ENCODE data around the gene EIF3A. TPM values are rescaled to one million over a fixed set of nuclear protein-coding genes. Genes with fewer than 3 reads are reported as not detected.

Gene EIF3A
- polyA plus RNA-seq (2013, experiment 1 of 2) = 166 TPM
- 166 TPM for polyA plus RNA-seq (2013, experiment 2 of 2)

GRCh38 chr10:119080521-119081259 lies at the start of gene EIF3A:
TSS of gene EIF3A (minus strand) at chr10:119080817. CDS start at chr10:119080676, 141 bp downstream.
- Histone ChIP-seq H3K4me1 (ENCODE audit: control insufficient read depth, low read depth, low read length) (no peaks in the 10 kb centered on the region), H3K4ac (ENCODE audit: low read depth, low read length) (peak within 1 kb of the TSS; percentile 94), H3K36me3 (ENCODE audit: control insufficient read depth, insufficient read depth, low read length) (no peaks in the 10 kb centered on the region), H3K9ac (ENCODE audit: low read length) (peak within 1 kb of the TSS; percentile 99), H3K27me3 (ENCODE audit: insufficient read depth, low read length, poor library complexity) (no peaks in the 10 kb centered on the region), H3K23ac (ENCODE audit: low read length) (peak within 1 kb of the TSS; percentile 99), H3K4me2 (ENCODE audit: low read length) (peak within 1 kb of the TSS; percentile 77), H3K27ac (ENCODE audit: low read depth, low read length) (peak within 1 kb of the TSS; percentile 85), H2BK5ac (ENCODE audit: low read length) (peak within 1 kb of the TSS; percentile 88), H3K79me1 (ENCODE audit: low read length) (no peaks in the 10 kb centered on the region), H2BK120ac (ENCODE audit: low read depth, low read length) (peak within 1 kb of the TSS; percentile 62), H4K5ac (ENCODE audit: low read length) (peak within 1 kb of the TSS; percentile 10), H2AK5ac (ENCODE audit: low read length) (peak within 1 kb of the TSS; percentile 82), H3K56ac (ENCODE audit: low read length) (peak within 1 kb of the TSS; percentile 99), H3K79me2 (ENCODE audit: control insufficient read depth, insufficient read depth, low read length) (peaks cover 48% of the 10 kb centered on the region), H3K4me3 (ENCODE audit: low read length) (peak within 1 kb of the TSS; percentile 93), H2BK15ac (replicated peaks; ENCODE audit: low read depth) (no peak within 1 kb of the TSS), H3K18ac (ENCODE audit: low read length) (peak within 1 kb of the TSS; percentile 91), H4K8ac (ENCODE audit: low read depth, low read length) (peak within 1 kb of the TSS; percentile 28)
- no CpG with 5 or more reads among the region's 74 CpGs for WGBS (ENCODE audit: extremely low coverage, insufficient coverage, low lambda C conversion rate)
- DNase-seq = peak; percentile 94

GRCh38 chr10:119129721-119130120 lies 49.1 kb upstream of the EIF3A start:
- no peak overlapping the region for H3K4me3 ChIP-seq (ENCODE audit: low read length)
- no peaks in the 10 kb centered on the region for H3K4me1 ChIP-seq (ENCODE audit: control insufficient read depth, low read depth, low read length)
- H3K79me1 ChIP-seq (ENCODE audit: low read length) = no peaks in the 10 kb centered on the region
- peaks cover 8% of the 10 kb centered on the region for H3K36me3 ChIP-seq (ENCODE audit: control insufficient read depth, insufficient read depth, low read length)
- H3K4me2 ChIP-seq (ENCODE audit: low read length) = no peak overlapping the region
- no peak overlapping the region for H2BK15ac ChIP-seq (replicated peaks; ENCODE audit: low read depth)
- no peak overlapping the region for H4K8ac ChIP-seq (ENCODE audit: low read depth, low read length)
- no peak overlapping the region for H2AK5ac ChIP-seq (ENCODE audit: low read length)
- H3K18ac ChIP-seq (ENCODE audit: low read length) = no peak overlapping the region
- H3K27ac ChIP-seq (ENCODE audit: low read depth, low read length) = no peak overlapping the region
- DNase-seq = no peak
- no peaks in the 10 kb centered on the region for H3K27me3 ChIP-seq (ENCODE audit: insufficient read depth, low read length, poor library complexity)
- no CpG with 5 or more reads among the region's 4 CpGs for WGBS (ENCODE audit: extremely low coverage, insufficient coverage, low lambda C conversion rate)
- H3K79me2 ChIP-seq (ENCODE audit: control insufficient read depth, insufficient read depth, low read length) = no peaks in the 10 kb centered on the region
- H2BK120ac ChIP-seq (ENCODE audit: low read depth, low read length) = no peak overlapping the region
- H3K23ac ChIP-seq (ENCODE audit: low read length) = no peak overlapping the region
- H3K9ac ChIP-seq (ENCODE audit: low read length) = no peak overlapping the region
- no peak overlapping the region for H3K56ac ChIP-seq (ENCODE audit: low read length)
- no peak overlapping the region for H2BK5ac ChIP-seq (ENCODE audit: low read length)
- H3K4ac ChIP-seq (ENCODE audit: low read depth, low read length) = no peak overlapping the region
- H4K5ac ChIP-seq (ENCODE audit: low read length) = no peak overlapping the region

GRCh38 chr10:119125942-119126341 lies 45.3 kb upstream of the EIF3A start:
- WGBS (ENCODE audit: extremely low coverage, insufficient coverage, low lambda C conversion rate) = no CpG with 5 or more reads among the region's 2 CpGs
- no peak overlapping the region for H2BK5ac ChIP-seq (ENCODE audit: low read length)
- no peak overlapping the region for H3K27ac ChIP-seq (ENCODE audit: low read depth, low read length)
- H2BK120ac ChIP-seq (ENCODE audit: low read depth, low read length) = no peak overlapping the region
- DNase-seq = no peak
- H4K8ac ChIP-seq (ENCODE audit: low read depth, low read length) = no peak overlapping the region
- H3K18ac ChIP-seq (ENCODE audit: low read length) = no peak overlapping the region
- no peaks in the 10 kb centered on the region for H3K79me1 ChIP-seq (ENCODE audit: low read length)
- no peak overlapping the region for H3K56ac ChIP-seq (ENCODE audit: low read length)
- no peak overlapping the region for H3K4ac ChIP-seq (ENCODE audit: low read depth, low read length)
- no peak overlapping the region for H2BK15ac ChIP-seq (replicated peaks; ENCODE audit: low read depth)
- H3K23ac ChIP-seq (ENCODE audit: low read length) = no peak overlapping the region
- no peak overlapping the region for H2AK5ac ChIP-seq (ENCODE audit: low read length)
- no peak overlapping the region for H3K4me2 ChIP-seq (ENCODE audit: low read length)
- no peak overlapping the region for H4K5ac ChIP-seq (ENCODE audit: low read length)
- no peaks in the 10 kb centered on the region for H3K27me3 ChIP-seq (ENCODE audit: insufficient read depth, low read length, poor library complexity)
- no peaks in the 10 kb centered on the region for H3K79me2 ChIP-seq (ENCODE audit: control insufficient read depth, insufficient read depth, low read length)
- peaks cover 2% of the 10 kb centered on the region for H3K36me3 ChIP-seq (ENCODE audit: control insufficient read depth, insufficient read depth, low read length)
- no peak overlapping the region for H3K4me3 ChIP-seq (ENCODE audit: low read length)
- no peak overlapping the region for H3K9ac ChIP-seq (ENCODE audit: low read length)
- no peaks in the 10 kb centered on the region for H3K4me1 ChIP-seq (ENCODE audit: control insufficient read depth, low read depth, low read length)

- H3K56ac ChIP-seq (ENCODE audit: low read length) = no peak overlapping the region
- no peaks in the 10 kb centered on the region for H3K4me1 ChIP-seq (ENCODE audit: control insufficient read depth, low read depth, low read length)
Measured at GRCh38 chr10:119120875-119121274, 40.3 kb upstream of the EIF3A start.

GRCh38 chr10:119120413-119120867 lies 39.8 kb upstream of the EIF3A start:
- Histone ChIP-seq H2AK5ac (ENCODE audit: low read length) (no peak overlapping the region), H3K4me1 (ENCODE audit: control insufficient read depth, low read depth, low read length) (no peaks in the 10 kb centered on the region), H3K36me3 (ENCODE audit: control insufficient read depth, insufficient read depth, low read length) (peaks cover 3% of the 10 kb centered on the region), H2BK120ac (ENCODE audit: low read depth, low read length) (no peak overlapping the region), H3K27me3 (ENCODE audit: insufficient read depth, low read length, poor library complexity) (no peaks in the 10 kb centered on the region), H3K4ac (ENCODE audit: low read depth, low read length) (no peak overlapping the region), H3K79me1 (ENCODE audit: low read length) (no peaks in the 10 kb centered on the region), H2BK15ac (replicated peaks; ENCODE audit: low read depth) (no peak overlapping the region), H3K56ac (ENCODE audit: low read length) (no peak overlapping the region), H2BK5ac (ENCODE audit: low read length) (no peak overlapping the region), H3K18ac (ENCODE audit: low read length) (no peak overlapping the region), H3K4me3 (ENCODE audit: low read length) (no peak overlapping the region), H3K23ac (ENCODE audit: low read length) (no peak overlapping the region), H3K79me2 (ENCODE audit: control insufficient read depth, insufficient read depth, low read length) (no peaks in the 10 kb centered on the region), H4K8ac (ENCODE audit: low read depth, low read length) (no peak overlapping the region), H4K5ac (ENCODE audit: low read length) (no peak overlapping the region), H3K27ac (ENCODE audit: low read depth, low read length) (no peak overlapping the region), H3K9ac (ENCODE audit: low read length) (no peak overlapping the region), H3K4me2 (ENCODE audit: low read length) (no peak overlapping the region)
- DNase-seq = no peak
- WGBS (ENCODE audit: extremely low coverage, insufficient coverage, low lambda C conversion rate) = no CpG with 5 or more reads among the region's 4 CpGs

More at GRCh38 chr10:119120875-119121274, 40.3 kb upstream of the EIF3A start:
- Histone ChIP-seq H3K4me2 (ENCODE audit: low read length) (no peak overlapping the region), H3K36me3 (ENCODE audit: control insufficient read depth, insufficient read depth, low read length) (peaks cover 3% of the 10 kb centered on the region), H3K4me3 (ENCODE audit: low read length) (no peak overlapping the region), H2AK5ac (ENCODE audit: low read length) (no peak overlapping the region), H3K18ac (ENCODE audit: low read length) (no peak overlapping the region), H2BK15ac (replicated peaks; ENCODE audit: low read depth) (no peak overlapping the region), H3K27me3 (ENCODE audit: insufficient read depth, low read length, poor library complexity) (no peaks in the 10 kb centered on the region), H3K23ac (ENCODE audit: low read length) (no peak overlapping the region), H3K9ac (ENCODE audit: low read length) (no peak overlapping the region), H2BK5ac (ENCODE audit: low read length) (no peak overlapping the region), H3K27ac (ENCODE audit: low read depth, low read length) (no peak overlapping the region), H2BK120ac (ENCODE audit: low read depth, low read length) (no peak overlapping the region), H3K79me2 (ENCODE audit: control insufficient read depth, insufficient read depth, low read length) (no peaks in the 10 kb centered on the region), H4K8ac (ENCODE audit: low read depth, low read length) (no peak overlapping the region), H3K79me1 (ENCODE audit: low read length) (no peaks in the 10 kb centered on the region), H4K5ac (ENCODE audit: low read length) (no peak overlapping the region), H3K4ac (ENCODE audit: low read depth, low read length) (no peak overlapping the region)
- no peak for DNase-seq
- WGBS (ENCODE audit: extremely low coverage, insufficient coverage, low lambda C conversion rate) = no CpG with 5 or more reads among the region's 2 CpGs
